H1 (cell line): Measurements from ENCODE around the gene CMTR1. TPM values are rescaled to one million over a fixed set of nuclear protein-coding genes. Genes with fewer than 3 reads are reported as not detected.

Experiments used
- CTCF ChIA-PET: fragments of 300-600 bp; sonication (Branson Sonifier 250); formaldehyde crosslinking; loops from one replicate; lab custom pipeline; 2021; ENCODE audit not compliant: partially characterized antibody; lab: Charles Lee
- POLR2A ChIA-PET: fragments of 300-600 bp; sonication (Branson Sonifier 250); formaldehyde crosslinking; loops from one replicate; lab custom pipeline; 2021; ENCODE audit warnings: inconsistent platforms; ENCODE audit not compliant: partially characterized antibody; lab: Charles Lee
- DNase-seq, 2 experiments: peaks; one replicate each; pipeline versions ENCODE4 v3.0.0 to v3.0.0-alpha.2; 2010 to 2022; ENCODE audit warnings: low spot score in 2 of 2, low read depth in 1 of 2, mixed read lengths in 1 of 2
- FAIRE-seq: peaks from 2 replicates; lab custom pipeline; 2011; peaks lifted over from hg19 to GRCh38; lab: Jason Lieb, UNC
- H2AFZ ChIP-seq: 2 replicates; pipeline ENCODE4 v1.8.1; 2012; ENCODE audit warnings: low read length, inconsistent platforms
- H2AK5ac ChIP-seq: 2 replicates; pipeline ENCODE4 v1.6.1; 2013; ENCODE audit warnings: low read depth, low read length
- H2BK120ac ChIP-seq: replicated peaks from 2 replicates; pipeline ENCODE3; 2013; ENCODE audit warnings: low read depth, low read length, inconsistent platforms
- H2BK12ac ChIP-seq: 2 replicates; pipeline ENCODE4 v1.6.1; 2013; ENCODE audit warnings: low read depth, low read length
- H2BK15ac ChIP-seq: 2 replicates; pipeline ENCODE4 v1.6.1; 2013; ENCODE audit warnings: low read length
- H2BK20ac ChIP-seq: 2 replicates; pipeline ENCODE4 v1.6.1; 2013; ENCODE audit warnings: low read length
- H2BK5ac ChIP-seq: 2 replicates; pipeline ENCODE4 v1.6.1; 2013; ENCODE audit warnings: low read depth, low read length
- H3K14ac ChIP-seq: 2 replicates; pipeline ENCODE4 v1.6.1; 2013; ENCODE audit warnings: inconsistent platforms; ENCODE audit not compliant: insufficient read length
- H3K18ac ChIP-seq: 2 replicates; pipeline ENCODE4 v1.6.1; 2013; ENCODE audit warnings: low read length; ENCODE audit errors: extremely low read depth
- H3K23ac ChIP-seq: 2 replicates; pipeline ENCODE4 v1.6.1; 2013; ENCODE audit warnings: inconsistent platforms; ENCODE audit not compliant: insufficient read length
- H3K23me2 ChIP-seq: 2 replicates; pipeline ENCODE4 v1.6.1; 2013; ENCODE audit warnings: low read depth, low read length
- H3K27ac ChIP-seq: 2 replicates; pipeline ENCODE4 v1.6.1; 2011; ENCODE audit warnings: low read depth, low read length, inconsistent platforms
- H3K27me3 ChIP-seq, 4 experiments: replicated peaks in 1 of 4; 1 replicate in 1 of 4; 2 replicates in 3 of 4; pipeline versions ENCODE4 v1.6.1 to v1.8.1; 2011 to 2013; ENCODE audit warnings: low read length in 3 of 4, mild to moderate bottlenecking in 3 of 4, inconsistent platforms in 2 of 4, mixed read lengths in 2 of 4, moderate library complexity in 1 of 4; ENCODE audit not compliant: control insufficient read depth in 3 of 4, insufficient read depth in 3 of 4; ENCODE audit errors: extremely low read depth in 1 of 4
- H3K36me3 ChIP-seq, 4 experiments: 2 replicates each; pipeline versions ENCODE4 v1.6.1 to v1.8.1; 2011 to 2013; ENCODE audit warnings: mild to moderate bottlenecking in 4 of 4, low read length in 3 of 4, moderate library complexity in 2 of 4, control low read depth in 1 of 4, inconsistent platforms in 1 of 4; ENCODE audit not compliant: insufficient read depth in 4 of 4, control insufficient read depth in 2 of 4
- H3K4ac ChIP-seq: replicated peaks from 2 replicates; pipeline ENCODE3; 2013; ENCODE audit warnings: low read length, low read depth, mixed read lengths, inconsistent platforms; ENCODE audit not compliant: insufficient read length
- H3K4me1 ChIP-seq, 4 experiments: replicated peaks in 1 of 4; 1 replicate in 1 of 4; 2 replicates in 3 of 4; pipeline versions ENCODE4 v1.6.1 to v1.8.1; 2011 to 2013; ENCODE audit warnings: low read length in 3 of 4, inconsistent platforms in 2 of 4, mixed read lengths in 1 of 4; ENCODE audit not compliant: insufficient read depth in 4 of 4, control insufficient read depth in 3 of 4
- H3K4me2 ChIP-seq, 2 experiments: 2 replicates each; pipeline versions ENCODE4 v1.6.1 to v1.8.1; 2011 to 2013; ENCODE audit warnings: low read depth in 2 of 2, low read length in 2 of 2, control low read depth in 1 of 2, inconsistent platforms in 1 of 2, mild to moderate bottlenecking in 1 of 2; ENCODE audit not compliant: insufficient read depth in 1 of 2
- H3K4me3 ChIP-seq, 4 experiments: fragments of 200-600, 300-600 bp in 1 of 4; sonication (generic), shearing (Covaris generic), sonication (Bioruptor Twin) in 1 of 4; 2 replicates each; pipeline versions ENCODE4 v1.5.1 to v1.8.1; 2011 to 2016; ENCODE audit warnings: low read length in 4 of 4, low read depth in 3 of 4, control low read depth in 2 of 4, inconsistent platforms in 2 of 4, mild to moderate bottlenecking in 2 of 4, mixed read lengths in 1 of 4, moderate library complexity in 1 of 4; ENCODE audit not compliant: insufficient read depth in 2 of 4; ENCODE audit errors: extremely low read depth in 1 of 4
- H3K56ac ChIP-seq: replicated peaks from 2 replicates; pipeline ENCODE3; 2013; ENCODE audit warnings: low read depth, mild to moderate bottlenecking, mixed read lengths, low read length, inconsistent platforms; ENCODE audit not compliant: insufficient read length
- H3K79me1 ChIP-seq: 2 replicates; pipeline ENCODE4 v1.6.1; 2013; ENCODE audit warnings: low read depth, low read length, control low read depth
- H3K79me2 ChIP-seq, 2 experiments: 2 replicates each; pipeline versions ENCODE4 v1.6.1 to v1.8.1; 2012 to 2013; ENCODE audit warnings: low read length in 2 of 2, mild to moderate bottlenecking in 2 of 2, inconsistent platforms in 1 of 2; ENCODE audit not compliant: insufficient read depth in 2 of 2, control insufficient read depth in 1 of 2
- H3K9ac ChIP-seq, 4 experiments: replicated peaks in 1 of 4; 1 replicate in 1 of 4; 2 replicates in 3 of 4; pipeline versions ENCODE4 v1.6.1 to v1.8.1; 2011 to 2013; ENCODE audit warnings: low read depth in 3 of 4, low read length in 3 of 4, control low read depth in 2 of 4, mild to moderate bottlenecking in 2 of 4, moderate library complexity in 2 of 4, inconsistent platforms in 1 of 4; ENCODE audit errors: extremely low read depth in 1 of 4
- H3K9me3 ChIP-seq, 2 experiments: 2 replicates each; pipeline versions ENCODE4 v1.6.1 to v1.8.1; 2012 to 2013; ENCODE audit warnings: mild to moderate bottlenecking in 2 of 2, moderate library complexity in 2 of 2, control low read depth in 1 of 2, inconsistent platforms in 1 of 2, low read depth in 1 of 2, low read length in 1 of 2, mixed read lengths in 1 of 2; ENCODE audit not compliant: insufficient read depth in 2 of 2
- H4K20me1 ChIP-seq, 2 experiments: replicated peaks in 1 of 2; 2 replicates each; pipeline versions ENCODE3 to v1.8.1; 2011 to 2013; ENCODE audit warnings: inconsistent platforms in 2 of 2, low read length in 2 of 2, mild to moderate bottlenecking in 1 of 2; ENCODE audit not compliant: insufficient read depth in 2 of 2, control insufficient read depth in 1 of 2
- H4K5ac ChIP-seq: 2 replicates; pipeline ENCODE4 v1.6.1; 2013; ENCODE audit warnings: low read length, low read depth, mixed read lengths, inconsistent platforms; ENCODE audit not compliant: insufficient read length
- H4K8ac ChIP-seq: 2 replicates; pipeline ENCODE4 v1.8.0; 2013; ENCODE audit warnings: mild to moderate bottlenecking, moderate library complexity, low read length, inconsistent platforms; ENCODE audit not compliant: insufficient read depth; ENCODE audit errors: extremely low read depth
- H4K91ac ChIP-seq: replicated peaks from 2 replicates; pipeline ENCODE3; 2013; ENCODE audit warnings: low read length, mixed read lengths, inconsistent platforms; ENCODE audit not compliant: insufficient read length
- JUN ChIP-seq: IDR thresholded peaks from 2 replicates; pipeline ENCODE4 v1.6.1; 2011; ENCODE audit warnings: low read depth, mild to moderate bottlenecking, improper control_type of control experiment, low read length
- SRF ChIP-seq: IDR thresholded peaks from 2 replicates; pipeline ENCODE4 v1.6.1; 2011; ENCODE audit warnings: mild to moderate bottlenecking, low read depth, low read length, moderate library complexity
- TCF12 ChIP-seq: IDR thresholded peaks from 2 replicates; pipeline ENCODE4 v1.6.1; 2011; ENCODE audit warnings: low read depth, mild to moderate bottlenecking, low read length
- WGBS, 2 experiments: shearing (Covaris generic) in 1 of 2; methylation state at CpG; one replicate each; pipeline versions ENCODE4 v1.1.6 to v1.1.7; 2013 to 2015; ENCODE audit warnings: low lambda C conversion rate in 2 of 2, mixed read lengths in 2 of 2, inconsistent platforms in 1 of 2, low coverage in 1 of 2, missing lambda C conversion rate in 1 of 2; ENCODE audit not compliant: insufficient replicate concordance in 2 of 2, insufficient coverage in 1 of 2, insufficient read length in 1 of 2; ENCODE audit errors: extremely low coverage in 1 of 2, missing lambda C conversion rate in 1 of 2; 5-methylcytosine and 5-hydroxymethylcytosine counted together
- polyA plus RNA-seq, 7 experiments: library from polyadenylated mRNA; depleted of rRNA in 3 of 7; stranded (reverse) in 5 of 7; unstranded in 2 of 7; fragments of >200 nt in 5 of 7; fragments of 200-250 nt in 2 of 7; gene quantifications; 1 replicate in 5 of 7; 2 replicates in 1 of 7; 4 replicates in 1 of 7; pipeline versions ENCODE4 v1.2.1 to v1.2.3, GENCODE V29; 2011 to 2013; ENCODE audit warnings: missing spikeins in 2 of 7, mixed read lengths in 2 of 7
- total RNA-seq: library from RNA; stranded (reverse); fragmentation: NEBNext Ultra II Directional; extraction: Animal tissue kit (Norgen Biotek cat#: 25700); gene quantifications from 2 replicates; pipeline ENCODE4 v1.2.1, GENCODE V29; 2021
- TF ChIP-seq, protein P1 (sequence below), 3 experiments: IDR thresholded peaks; 1 replicate in 2 of 3; 2 replicates in 1 of 3; pipeline versions ENCODE4 v1.5.1 to v1.6.1; 2011; ENCODE audit warnings: low read length in 3 of 3, mild to moderate bottlenecking in 3 of 3, inconsistent platforms in 2 of 3, low read depth in 1 of 3, moderate library complexity in 1 of 3; ENCODE audit not compliant: insufficient read depth in 1 of 3; ENCODE audit errors: control extremely low read depth in 1 of 3

The CMTR1 gene
- total and polyA plus RNA-seq, 2 of the 8 experiments (the other 6 are each of a cell fraction or from before 2014, with no cell fraction given) = 15.2 to 33.1 TPM

DNA sequence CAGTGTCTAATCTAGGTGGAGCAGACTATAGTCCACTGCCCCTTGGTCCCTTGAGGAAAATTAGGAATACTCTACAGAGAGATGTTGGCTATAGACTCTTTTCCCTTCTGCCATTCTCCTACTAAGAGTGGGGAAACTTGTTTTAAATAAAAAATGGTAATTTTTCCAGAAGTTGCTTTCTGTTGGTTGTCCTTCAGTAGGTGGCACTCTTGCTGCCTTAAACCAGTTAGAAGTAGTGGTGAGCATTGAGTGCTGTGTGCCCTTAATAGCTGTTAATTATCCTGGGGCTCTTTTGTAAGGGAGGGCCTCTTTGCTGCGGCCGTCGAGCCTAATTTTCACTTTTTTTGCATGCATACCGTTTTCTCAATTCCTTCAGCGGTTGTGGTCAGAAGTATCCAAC, 2.8 kb downstream of the CMTR1 start:
- Histone ChIP-seq H3K9me3 (no peaks in the 10 kb centered on the region), H3K27me3 (no peaks in the 10 kb centered on the region), H2AFZ (no peak overlapping the region), H3K79me2 (peaks cover 0 to 25% of the 10 kb centered on the region in 2 experiments; a peak in 3 of 4 replicates), H3K27ac (no peak overlapping the region), H2BK15ac (no peak overlapping the region), H4K8ac (no peak overlapping the region), H3K9ac (no peak overlapping the region), H2BK5ac (no peak overlapping the region), H3K56ac (no peak overlapping the region), H2BK120ac (no peak overlapping the region), H3K23me2 (peaks cover 11% of the 10 kb centered on the region), H3K4me3 (no peak overlapping the region), H3K14ac (no peak overlapping the region), H3K18ac (no peak overlapping the region), H2BK12ac (no peak overlapping the region), H3K79me1 (peaks cover 8% of the 10 kb centered on the region), H4K20me1 (peaks cover under 1 to 2% of the 10 kb centered on the region in 2 experiments), H4K91ac (no peak overlapping the region), H3K23ac (no peak overlapping the region), H3K4ac (no peak overlapping the region), H2BK20ac (no peak overlapping the region), H3K36me3 (peaks cover 7 to 23% (median 9%) of the 10 kb centered on the region in 4 experiments; a peak in 5 of 8 replicates), H3K4me2 (no peak overlapping the region), H3K4me1 (peaks cover 0 to 12% (median 3%) of the 10 kb centered on the region in 4 experiments; a peak in 4 of 7 replicates), H4K5ac (no peak overlapping the region), H2AK5ac (no peak overlapping the region)
- FAIRE-seq = no peak
- POLR2A ChIA-PET = no interaction called here
- no peak for DNase-seq
- no peak for TF ChIP-seq JUN
- TF ChIP-seq, protein P1, sequence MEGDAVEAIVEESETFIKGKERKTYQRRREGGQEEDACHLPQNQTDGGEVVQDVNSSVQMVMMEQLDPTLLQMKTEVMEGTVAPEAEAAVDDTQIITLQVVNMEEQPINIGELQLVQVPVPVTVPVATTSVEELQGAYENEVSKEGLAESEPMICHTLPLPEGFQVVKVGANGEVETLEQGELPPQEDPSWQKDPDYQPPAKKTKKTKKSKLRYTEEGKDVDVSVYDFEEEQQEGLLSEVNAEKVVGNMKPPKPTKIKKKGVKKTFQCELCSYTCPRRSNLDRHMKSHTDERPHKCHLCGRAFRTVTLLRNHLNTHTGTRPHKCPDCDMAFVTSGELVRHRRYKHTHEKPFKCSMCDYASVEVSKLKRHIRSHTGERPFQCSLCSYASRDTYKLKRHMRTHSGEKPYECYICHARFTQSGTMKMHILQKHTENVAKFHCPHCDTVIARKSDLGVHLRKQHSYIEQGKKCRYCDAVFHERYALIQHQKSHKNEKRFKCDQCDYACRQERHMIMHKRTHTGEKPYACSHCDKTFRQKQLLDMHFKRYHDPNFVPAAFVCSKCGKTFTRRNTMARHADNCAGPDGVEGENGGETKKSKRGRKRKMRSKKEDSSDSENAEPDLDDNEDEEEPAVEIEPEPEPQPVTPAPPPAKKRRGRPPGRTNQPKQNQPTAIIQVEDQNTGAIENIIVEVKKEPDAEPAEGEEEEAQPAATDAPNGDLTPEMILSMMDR (IDR thresholded peaks at IDR 0.05; ENCODE audit: control extremely low read depth in 1 of 3, insufficient read depth in 1 of 3, low read depth in 1 of 3, low read length in 3 of 3) = no peak
- TF ChIP-seq TCF12 = no peak
- no peak for TF ChIP-seq SRF
- 98% methylated on average over 5 of the region's 5 CpGs; no CpG with 5 or more reads in 1 of the 2 experiments for WGBS, 2 experiments
- CTCF ChIA-PET = interaction anchor here (0.6 to 3.1 kb wide), 7 partner anchors 9 to 257 kb away, joined by 3 to 10 read pairs (median 3); no protein-coding TSS in a partner anchor
